ENCODE results near the gene CHST8. TPM values are rescaled to one million over a fixed set of nuclear protein-coding genes. Genes with fewer than 3 reads are reported as not detected.
A peak's percentile ranks its signal among the peaks of the same experiment; 100 is the strongest.

The CHST8 gene
- total and polyA plus RNA-seq, 4 donors, result 0.05 to 0.07 TPM; not detected in 2

GRCh38 chr19:33803383-33803782, 181.6 kb downstream of the CHST8 start:
- H3K9me3 ChIP-seq (ENCODE audit: control insufficient read depth in 4 of 4, low read length in 3 of 4), result no peaks in the 10 kb centered on the region
- H3K4me1 ChIP-seq (ENCODE audit: control insufficient read depth in 4 of 4, insufficient read depth in 4 of 4, low read length in 3 of 4), result peaks cover 7 to 12% (median 9%) of the 10 kb centered on the region in 4 donors
- no peak overlapping the region for H3K4me3 ChIP-seq (ENCODE audit: low read depth in 1 of 3, low read length in 3 of 3)
- DNase-seq (ENCODE audit: low spot score), result no peak
- WGBS, result 91% methylated on average over 9 of the region's 9 CpGs
- no peak overlapping the region for H3K9ac ChIP-seq (ENCODE audit: low read depth in 1 of 2, low read length in 2 of 2)
- no peaks in the 10 kb centered on the region for H3K27me3 ChIP-seq (ENCODE audit: control insufficient read depth in 4 of 4, insufficient read depth in 4 of 4, low read length in 3 of 4)
- no peaks in the 10 kb centered on the region for H3K36me3 ChIP-seq (ENCODE audit: control insufficient read depth in 4 of 4, insufficient read depth in 3 of 4, low read depth in 1 of 4, low read length in 3 of 4)
- peak overlapping the region in 1 of 2 donors; percentile 82 for H3K27ac ChIP-seq (ENCODE audit: low read depth in 1 of 2, low read length in 2 of 2)
- TF ChIP-seq ZBTB33 (IDR thresholded peaks at IDR 0.05), result no peak
- TF ChIP-seq REST (IDR thresholded peaks at IDR 0.05), result no peak
- TF ChIP-seq NR2F2 (IDR thresholded peaks at IDR 0.05), result no peak
- no peak for TF ChIP-seq TAF1 (conservative IDR thresholded peaks at IDR 0.05)
- TF ChIP-seq RAD21 (IDR thresholded peaks at IDR 0.05), result no peak
- TF ChIP-seq GABPA (IDR thresholded peaks at IDR 0.05 in 1 of 2, conservative IDR thresholded peaks at IDR 0.05 in 1 of 2), result no peak
- no peak for TF ChIP-seq JUND (IDR thresholded peaks at IDR 0.05)
- TF ChIP-seq FOXA2 (IDR thresholded peaks at IDR 0.05), result no peak
- no peak for TF ChIP-seq HNF4A (conservative IDR thresholded peaks at IDR 0.05)
- no peak for TF ChIP-seq MAX (IDR thresholded peaks at IDR 0.05)
- TF ChIP-seq, protein P1, sequence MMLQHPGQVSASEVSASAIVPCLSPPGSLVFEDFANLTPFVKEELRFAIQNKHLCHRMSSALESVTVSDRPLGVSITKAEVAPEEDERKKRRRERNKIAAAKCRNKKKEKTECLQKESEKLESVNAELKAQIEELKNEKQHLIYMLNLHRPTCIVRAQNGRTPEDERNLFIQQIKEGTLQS (IDR thresholded peaks at IDR 0.05), result no peak
- TF ChIP-seq RXRA (IDR thresholded peaks at IDR 0.05), result no peak
- no peak for TF ChIP-seq HNF4G (IDR thresholded peaks at IDR 0.05)
- no peak for TF ChIP-seq YY1 (IDR thresholded peaks at IDR 0.05)
- no peak for TF ChIP-seq CTCF (IDR thresholded peaks at IDR 0.05; ENCODE audit: low read depth, low read length, missing input control)
- TF ChIP-seq EGR1 (IDR thresholded peaks at IDR 0.05; ENCODE audit: low read depth in 2 of 2), result no peak
- TF ChIP-seq SP1 (IDR thresholded peaks at IDR 0.05), result no peak
- no peak for TF ChIP-seq FOXA1 (IDR thresholded peaks at IDR 0.05)
